Urinary bladder (tissue), 4 donors: ENCODE measurements around the gene URB2. TPM values are rescaled to one million over a fixed set of nuclear protein-coding genes. Genes with fewer than 3 reads are reported as not detected.

Experiments
- DNase-seq: peaks from one replicate; pipeline ENCODE4 v3.0.0-alpha.2; 2015; ENCODE audit errors: extremely low spot score
- H3K27ac ChIP-seq: one replicate; pipeline ENCODE4 v1.5.1; 2013; ENCODE audit warnings: low read depth, mild to moderate bottlenecking, moderate library complexity
- H3K36me3 ChIP-seq: one replicate; pipeline ENCODE4 v1.6.1; 2013; ENCODE audit warnings: mild to moderate bottlenecking, moderate library complexity; ENCODE audit not compliant: insufficient read depth
- H3K4me1 ChIP-seq: one replicate; pipeline ENCODE4 v1.6.1; 2013; ENCODE audit warnings: mild to moderate bottlenecking, moderate library complexity; ENCODE audit not compliant: insufficient read depth
- H3K4me3 ChIP-seq: one replicate; pipeline ENCODE4 v1.5.1; 2013; ENCODE audit warnings: low read depth, low read length
- WGBS: extraction: QIAGEN DNeasy Blood & Tissue Kit; methylation state at CpG from one replicate; pipeline ENCODE4 v1.1.7; 2013; 5-methylcytosine and 5-hydroxymethylcytosine counted together
- polyA plus RNA-seq: library from polyadenylated mRNA; stranded (reverse); fragments of 200-250 nt; gene quantifications from one replicate; pipeline ENCODE4 v1.2.3, GENCODE V29; 2013
- total RNA-seq: library from RNA; depleted of rRNA; stranded (reverse); fragments of >200 nt; gene quantifications from one replicate; pipeline ENCODE4 v1.2.3, GENCODE V29; 2014
- donor health status: healthy with polysubstance abuse.
- donor health status: healthy.

Gene URB2
- total and polyA plus RNA-seq, 2 donors: 4.0 to 8.0 TPM

DNA sequence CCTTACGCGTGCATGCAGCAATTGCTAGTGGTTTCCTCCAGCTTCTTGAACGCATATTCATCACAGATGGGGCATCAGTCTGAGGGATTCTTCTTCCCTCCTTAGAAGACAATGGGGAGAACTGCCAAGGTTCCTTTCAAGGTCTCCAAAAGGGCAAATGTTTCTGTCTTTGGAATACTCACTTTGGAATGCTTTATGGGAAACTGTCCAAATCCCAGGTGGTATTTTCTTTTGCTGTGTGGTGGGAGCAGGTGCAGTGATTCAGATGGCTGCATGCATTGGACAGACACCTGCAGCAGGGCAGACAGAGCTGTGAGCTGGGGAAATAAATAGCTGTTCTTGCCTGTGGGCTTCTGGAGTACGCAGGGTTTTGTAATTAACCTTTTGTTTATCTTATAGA is 40.5 kb downstream of the URB2 start:
- no peak overlapping the region for H3K27ac ChIP-seq
- no peak overlapping the region for H3K4me3 ChIP-seq
- no peak for DNase-seq
- no peaks in the 10 kb centered on the region for H3K36me3 ChIP-seq
- H3K4me1 ChIP-seq: peaks cover 3% of the 10 kb centered on the region
- 91% methylated on average over 4 of the region's 4 CpGs for WGBS

DNA sequence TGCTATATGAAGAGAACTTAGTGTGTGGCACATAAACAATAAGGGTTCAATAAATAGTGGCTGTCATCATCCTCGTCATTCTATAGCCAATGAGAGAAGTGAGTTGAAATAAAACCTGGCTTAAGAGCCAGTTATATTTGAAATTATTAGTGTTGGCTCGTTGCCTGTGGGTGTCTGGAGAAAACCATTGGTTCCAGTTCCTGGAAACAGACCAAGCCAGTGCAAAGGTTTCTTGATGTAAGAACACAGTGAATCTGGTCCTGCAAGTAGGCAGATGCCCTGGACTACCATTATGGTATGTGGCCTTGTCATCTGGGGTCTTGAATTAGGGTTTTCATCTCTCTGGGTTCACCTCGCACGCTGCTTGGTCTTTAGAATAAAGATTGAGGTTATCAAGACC is 43.3 kb downstream of the URB2 start:
- no peak for DNase-seq
- no peak overlapping the region for H3K27ac ChIP-seq
- H3K4me1 ChIP-seq: no peaks in the 10 kb centered on the region
- H3K36me3 ChIP-seq: no peaks in the 10 kb centered on the region
- 85% methylated on average over 4 of the region's 4 CpGs for WGBS
- no peak overlapping the region for H3K4me3 ChIP-seq

DNA sequence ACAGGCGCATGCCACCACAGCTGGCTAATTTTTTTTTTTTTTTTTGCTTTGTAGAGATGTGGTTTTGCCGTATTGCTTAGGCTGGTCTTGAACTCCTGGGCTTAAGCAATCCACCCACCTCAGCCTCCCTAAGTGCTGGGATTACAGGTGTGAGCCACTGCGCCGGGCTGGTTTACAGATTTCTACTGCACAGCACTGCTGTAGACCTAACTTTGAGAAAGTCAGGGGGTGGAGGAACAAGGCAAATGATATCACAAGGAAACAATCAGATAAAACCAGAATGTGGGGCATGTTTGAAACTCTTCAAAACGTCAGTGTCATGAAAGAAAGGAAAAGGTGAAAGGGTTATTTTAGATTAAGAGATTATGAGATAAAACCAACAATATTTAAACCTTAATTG is 45.3 kb downstream of the URB2 start:
- no peaks in the 10 kb centered on the region for H3K4me1 ChIP-seq
- DNase-seq: no peak

GRCh38 chr1:229672246-229672645 is 46.2 kb downstream of the URB2 start:
- H3K4me3 ChIP-seq: no peak overlapping the region
- WGBS: 66% methylated on average over 2 of the region's 2 CpGs
- no peaks in the 10 kb centered on the region for H3K36me3 ChIP-seq
- DNase-seq: no peak
- no peaks in the 10 kb centered on the region for H3K4me1 ChIP-seq
- H3K27ac ChIP-seq: no peak overlapping the region

More for the DNA sequence above, 45.3 kb downstream of the URB2 start:
- H3K27ac ChIP-seq: no peak overlapping the region
- H3K36me3 ChIP-seq: no peaks in the 10 kb centered on the region
- 74% methylated on average over 5 of the region's 5 CpGs for WGBS
- no peak overlapping the region for H3K4me3 ChIP-seq

GRCh38 chr1:229674042-229674441 is 48.0 kb downstream of the URB2 start:
- WGBS: 47% methylated on average over 5 of the region's 5 CpGs
- Histone ChIP-seq H3K4me1 (no peaks in the 10 kb centered on the region), H3K27ac (no peak overlapping the region), H3K4me3 (no peak overlapping the region), H3K36me3 (no peaks in the 10 kb centered on the region)
- DNase-seq: no peak

DNA sequence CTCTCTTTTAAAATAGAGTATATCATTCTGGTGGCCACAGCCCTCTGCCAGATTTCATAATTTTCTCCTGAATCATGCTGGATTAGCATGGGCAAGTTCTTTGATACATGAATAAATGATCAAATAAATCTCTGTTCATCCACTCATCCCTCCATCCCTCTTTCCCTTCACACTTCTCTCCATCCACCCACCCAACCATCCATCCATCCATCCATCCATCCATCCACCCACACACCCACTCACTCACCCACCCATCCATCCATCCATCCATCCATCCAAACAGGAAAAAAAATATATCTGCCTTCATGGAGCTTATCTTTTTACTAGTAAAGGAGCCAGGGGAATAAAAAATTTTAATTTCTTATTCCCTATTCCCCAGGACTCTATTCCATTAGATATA is 49.3 kb downstream of the URB2 start:
- H3K27ac ChIP-seq: no peak overlapping the region
- no peaks in the 10 kb centered on the region for H3K4me1 ChIP-seq
- no peak for DNase-seq
- H3K36me3 ChIP-seq: peaks cover 3% of the 10 kb centered on the region
- H3K4me3 ChIP-seq: no peak overlapping the region

DNA sequence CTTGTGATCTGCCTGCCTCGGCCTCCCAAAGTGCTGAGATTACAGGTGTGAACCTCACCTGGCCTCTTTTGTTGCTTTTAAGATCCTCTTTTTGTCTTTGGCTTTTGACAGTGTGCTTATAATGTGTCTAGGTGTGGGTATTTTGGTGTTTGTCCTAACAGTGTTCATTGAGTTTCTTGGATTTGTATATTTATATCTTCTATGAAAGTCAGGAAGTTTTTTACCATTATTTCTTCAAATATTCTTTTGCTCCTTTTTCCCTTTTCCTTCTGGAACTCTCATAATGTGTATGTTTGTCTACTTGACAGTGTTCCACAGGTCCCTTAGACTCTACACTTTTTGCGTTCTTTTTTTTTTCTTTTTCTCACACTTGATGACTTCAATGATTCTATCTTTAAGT is 59.1 kb downstream of the URB2 start:
- DNase-seq: no peak
- Histone ChIP-seq H3K36me3 (peaks cover under 1% of the 10 kb centered on the region), H3K4me3 (no peak overlapping the region), H3K4me1 (no peaks in the 10 kb centered on the region), H3K27ac (no peak overlapping the region)
- 93% methylated on average over 2 of the region's 2 CpGs for WGBS

GRCh38 chr1:229689273-229689672 is 63.2 kb downstream of the URB2 start:
- no peak for DNase-seq

DNA sequence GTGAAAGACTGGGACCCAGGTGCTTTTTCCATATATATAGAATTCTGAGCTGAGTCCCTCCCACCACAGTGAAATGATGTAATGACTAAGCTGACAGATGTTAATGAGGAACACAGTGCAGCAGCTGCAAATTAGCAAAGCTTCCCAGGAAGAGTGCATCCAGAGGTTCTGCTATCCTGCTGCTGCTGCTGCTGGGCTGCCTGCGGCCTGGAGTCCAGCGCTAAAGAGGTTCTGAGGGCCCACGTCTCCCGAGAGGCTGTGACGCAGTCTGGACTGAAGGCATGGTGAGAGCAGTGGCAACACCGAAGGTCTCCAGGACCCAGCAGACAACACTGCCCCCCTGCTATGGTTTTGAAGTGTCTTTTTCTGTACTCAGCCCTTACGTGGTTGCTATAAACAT is 63.9 kb downstream of the URB2 start:
- H3K4me1 ChIP-seq: no peaks in the 10 kb centered on the region
- WGBS: 77% methylated on average over 7 of the region's 7 CpGs
- DNase-seq: no peak

More at GRCh38 chr1:229689273-229689672, 63.2 kb downstream of the URB2 start:
- H3K36me3 ChIP-seq: no peaks in the 10 kb centered on the region
- H3K4me3 ChIP-seq: no peak overlapping the region
- WGBS: 96% methylated on average over 4 of the region's 4 CpGs
- H3K4me1 ChIP-seq: no peaks in the 10 kb centered on the region
- no peak overlapping the region for H3K27ac ChIP-seq

GRCh38 chr1:229690662-229691061 is 64.6 kb downstream of the URB2 start:
- no peaks in the 10 kb centered on the region for H3K4me1 ChIP-seq
- DNase-seq: no peak
- 57% methylated on average over 1 of the region's 1 CpG for WGBS
- H3K36me3 ChIP-seq: no peaks in the 10 kb centered on the region
- H3K27ac ChIP-seq: no peak overlapping the region
- no peak overlapping the region for H3K4me3 ChIP-seq

More for the DNA sequence above, 63.9 kb downstream of the URB2 start:
- H3K36me3 ChIP-seq: no peaks in the 10 kb centered on the region
- H3K27ac ChIP-seq: no peak overlapping the region
- no peak overlapping the region for H3K4me3 ChIP-seq

DNA sequence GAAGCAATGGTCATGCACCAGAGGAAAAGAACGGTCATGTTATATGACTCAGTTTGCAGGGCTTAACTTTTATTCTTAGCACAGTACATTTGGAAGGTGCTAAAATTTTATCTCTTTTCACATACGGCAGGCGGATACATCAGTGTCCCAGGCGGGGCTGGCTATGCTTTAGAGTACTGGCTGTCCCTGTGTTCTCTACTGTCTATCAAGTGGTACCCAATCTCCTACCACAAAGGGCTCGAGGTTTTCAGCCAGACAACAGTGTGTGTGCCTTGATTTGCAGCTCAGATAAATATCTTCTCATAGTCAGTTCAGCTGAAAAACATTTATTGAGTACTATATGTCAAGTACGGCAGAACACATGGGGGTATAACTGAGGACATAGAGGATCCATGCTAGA is 65.3 kb downstream of the URB2 start:
- WGBS: 81% methylated on average over 6 of the region's 6 CpGs
- Histone ChIP-seq H3K4me1 (no peaks in the 10 kb centered on the region), H3K36me3 (no peaks in the 10 kb centered on the region), H3K4me3 (no peak overlapping the region), H3K27ac (no peak overlapping the region)
- no peak for DNase-seq

DNA sequence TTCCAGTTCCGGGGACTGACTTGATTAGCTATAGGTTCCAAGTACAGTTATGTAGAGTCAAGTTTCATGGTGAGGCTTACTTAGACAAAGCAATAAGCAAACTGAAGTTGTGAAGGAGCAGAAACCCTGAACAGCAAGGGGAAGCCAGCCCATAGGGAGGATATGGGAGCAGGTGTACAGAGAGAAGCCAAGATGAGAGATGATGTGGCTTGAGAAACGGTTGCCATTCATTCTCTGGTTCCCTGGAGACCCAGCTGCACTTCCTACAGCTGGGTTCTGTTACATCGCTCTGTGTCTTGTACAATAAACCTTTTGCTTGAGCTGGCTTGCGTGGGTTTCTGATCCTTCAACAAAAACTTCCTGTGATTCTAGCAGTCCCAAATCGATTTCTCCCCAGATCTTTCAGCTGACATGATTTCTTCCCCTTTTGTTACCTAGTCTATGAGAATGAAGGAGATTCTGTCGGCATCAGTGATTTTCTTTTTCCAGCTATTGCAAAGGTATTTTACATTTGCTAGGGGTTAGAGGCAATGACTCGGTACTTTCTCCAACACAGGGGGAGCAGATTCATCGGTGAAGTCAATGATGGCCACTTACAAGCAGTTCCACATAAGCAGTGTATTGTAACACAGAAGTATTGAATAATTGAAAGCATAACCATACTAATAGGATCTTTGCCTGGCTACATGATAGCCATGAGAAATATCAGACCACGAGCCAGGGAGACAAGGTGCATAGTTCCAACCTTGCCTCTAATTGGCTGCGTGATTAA is 67.3 kb downstream of the URB2 start:
- no peak overlapping the region for H3K4me3 ChIP-seq
- 67% methylated on average over 10 of the region's 10 CpGs for WGBS
- H3K27ac ChIP-seq: no peak overlapping the region
- no peaks in the 10 kb centered on the region for H3K4me1 ChIP-seq
- no peaks in the 10 kb centered on the region for H3K36me3 ChIP-seq
- DNase-seq: no peak

GRCh38 chr1:229694053-229694693 is 68.1 kb downstream of the URB2 start:
- DNase-seq: peak; percentile 43
- 33% methylated on average over 11 of the region's 11 CpGs for WGBS
- H3K4me3 ChIP-seq: no peak overlapping the region
- H3K27ac ChIP-seq: no peak overlapping the region
- H3K36me3 ChIP-seq: no peaks in the 10 kb centered on the region
- no peaks in the 10 kb centered on the region for H3K4me1 ChIP-seq

GRCh38 chr1:229696385-229696784 is 70.3 kb downstream of the URB2 start:
- DNase-seq: no peak
- Histone ChIP-seq H3K27ac (no peak overlapping the region), H3K4me1 (no peaks in the 10 kb centered on the region), H3K36me3 (no peaks in the 10 kb centered on the region), H3K4me3 (no peak overlapping the region)
- 91% methylated on average over 5 of the region's 5 CpGs for WGBS
